Activated B cell treated with CpG ODN at 0.5 μM for 24 hours (primary cell): ENCODE results near the gene VPS16. TPM values are rescaled to one million over a fixed set of nuclear protein-coding genes. Genes with fewer than 3 reads are reported as not detected.
"Not testable (repeated sequence)": the region's sequence is repeated elsewhere in the genome, so short reads cannot be mapped to it uniquely, and the experiment has no call there.

Source experiments
- ATAC-seq: fragments of 200-7000 bp; cut with Tn5 transposase; one replicate; pipeline ENCODE4 v1.10.0; 2021; ENCODE audit warnings: low read depth, mild to moderate bottlenecking, moderate library complexity
- CTCF ChIA-PET: fragments of 350-600 bp; sonication (Branson Sonifier 250); formaldehyde crosslinking; loops from one replicate; lab custom pipeline; 2021; ENCODE audit warnings: antibody characterized with exemption; lab: Charles Lee
- POLR2A ChIA-PET: fragments of 350-600 bp; sonication (Branson Sonifier 250); formaldehyde crosslinking; loops from one replicate; lab custom pipeline; 2021; ENCODE audit warnings: antibody characterized with exemption; lab: Charles Lee
- DNase-seq: peaks from one replicate; pipeline ENCODE4 v3.0.0; 2022
- H3K27ac Mint-ChIP-seq: one replicate; pipeline ENCODE4 v1.8.0; 2020; ENCODE audit warnings: mixed read lengths
- H3K27me3 Mint-ChIP-seq: one replicate; pipeline ENCODE4 v1.8.0; 2021; ENCODE audit warnings: mixed read lengths
- H3K36me3 Mint-ChIP-seq: one replicate; pipeline ENCODE4 v1.8.0; 2021; ENCODE audit warnings: low read depth, mixed read lengths
- H3K4me1 Mint-ChIP-seq: one replicate; pipeline ENCODE4 v1.8.0; 2021; ENCODE audit warnings: mixed read lengths
- H3K4me3 Mint-ChIP-seq: one replicate; pipeline ENCODE4 v1.8.0; 2020; ENCODE audit warnings: mild to moderate bottlenecking, mixed read lengths
- H3K9me3 Mint-ChIP-seq: one replicate; pipeline ENCODE4 v1.8.0; 2020; ENCODE audit warnings: mixed read lengths
- intact Hi-C: fragments of 100-400 bp; cut with micrococcal nuclease; formaldehyde crosslinking; loops from one replicate; pipeline ENCODE4 v1.15.1; 2024
- total RNA-seq: library from RNA; stranded (reverse); gene quantifications from 2 replicates; pipeline ENCODE4 v1.2.3, GENCODE V29; 2022
- TF ChIP-seq, protein P1 (sequence below): fragments of 200-600 bp; IDR thresholded peaks from one replicate; pipeline ENCODE4 v1.8.0; 2022; ENCODE audit warnings: antibody characterized with exemption, mild to moderate bottlenecking

VPS16 gene
- total RNA-seq, 1 donor from 2014 or later = 54.7 TPM

DNA sequence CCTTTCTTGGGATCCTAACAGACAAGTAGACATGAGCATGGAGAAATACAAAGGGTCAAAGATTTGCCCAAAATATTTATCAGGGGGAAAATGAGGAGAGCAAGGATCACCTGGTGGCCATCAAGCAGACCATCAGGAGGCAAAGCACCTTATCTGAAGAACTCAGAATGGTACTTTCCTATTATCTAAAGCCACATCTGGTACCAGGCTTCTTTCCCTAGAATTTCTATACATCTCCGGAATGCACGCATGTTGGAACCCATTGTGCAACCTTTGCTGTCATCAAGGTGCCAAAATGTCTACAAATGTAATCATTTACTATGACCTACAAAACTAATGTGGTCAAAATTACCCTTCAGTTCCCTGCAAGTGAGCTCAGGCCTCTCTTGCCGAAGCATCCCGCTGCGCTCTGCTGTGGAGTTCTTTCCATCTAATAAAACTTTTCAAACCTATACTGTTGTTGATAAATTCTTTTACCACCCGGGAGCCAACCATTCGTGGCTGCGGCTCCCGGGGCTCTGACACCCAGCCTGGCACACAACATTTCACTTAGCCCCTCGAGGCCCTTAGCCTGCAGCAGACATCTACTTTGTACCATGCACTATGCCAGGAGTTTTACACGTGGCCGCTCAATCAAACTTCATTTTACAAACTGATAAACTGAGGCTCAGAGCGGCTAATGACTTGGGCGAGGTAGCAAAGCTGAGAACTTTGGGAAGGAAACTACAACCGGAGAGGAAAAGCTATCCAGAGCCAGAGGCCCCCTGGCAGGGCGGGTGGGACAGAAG lies 36.3 kb upstream of the VPS16 start:
- Mint-ChIP-seq H3K36me3 (no peaks in the 10 kb centered on the region), H3K4me3 (no peak overlapping the region), H3K27me3 (peaks cover 59% of the 10 kb centered on the region), H3K4me1 (peaks cover 21% of the 10 kb centered on the region), H3K9me3 (no peaks in the 10 kb centered on the region), H3K27ac (no peak overlapping the region)
- POLR2A ChIA-PET = no interaction called here
- TF ChIP-seq, protein P1, sequence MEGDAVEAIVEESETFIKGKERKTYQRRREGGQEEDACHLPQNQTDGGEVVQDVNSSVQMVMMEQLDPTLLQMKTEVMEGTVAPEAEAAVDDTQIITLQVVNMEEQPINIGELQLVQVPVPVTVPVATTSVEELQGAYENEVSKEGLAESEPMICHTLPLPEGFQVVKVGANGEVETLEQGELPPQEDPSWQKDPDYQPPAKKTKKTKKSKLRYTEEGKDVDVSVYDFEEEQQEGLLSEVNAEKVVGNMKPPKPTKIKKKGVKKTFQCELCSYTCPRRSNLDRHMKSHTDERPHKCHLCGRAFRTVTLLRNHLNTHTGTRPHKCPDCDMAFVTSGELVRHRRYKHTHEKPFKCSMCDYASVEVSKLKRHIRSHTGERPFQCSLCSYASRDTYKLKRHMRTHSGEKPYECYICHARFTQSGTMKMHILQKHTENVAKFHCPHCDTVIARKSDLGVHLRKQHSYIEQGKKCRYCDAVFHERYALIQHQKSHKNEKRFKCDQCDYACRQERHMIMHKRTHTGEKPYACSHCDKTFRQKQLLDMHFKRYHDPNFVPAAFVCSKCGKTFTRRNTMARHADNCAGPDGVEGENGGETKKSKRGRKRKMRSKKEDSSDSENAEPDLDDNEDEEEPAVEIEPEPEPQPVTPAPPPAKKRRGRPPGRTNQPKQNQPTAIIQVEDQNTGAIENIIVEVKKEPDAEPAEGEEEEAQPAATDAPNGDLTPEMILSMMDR = no peak
- CTCF ChIA-PET = no interaction called here
- ATAC-seq = no peak
- no peak for DNase-seq
- intact Hi-C loops = no loop called here

DNA sequence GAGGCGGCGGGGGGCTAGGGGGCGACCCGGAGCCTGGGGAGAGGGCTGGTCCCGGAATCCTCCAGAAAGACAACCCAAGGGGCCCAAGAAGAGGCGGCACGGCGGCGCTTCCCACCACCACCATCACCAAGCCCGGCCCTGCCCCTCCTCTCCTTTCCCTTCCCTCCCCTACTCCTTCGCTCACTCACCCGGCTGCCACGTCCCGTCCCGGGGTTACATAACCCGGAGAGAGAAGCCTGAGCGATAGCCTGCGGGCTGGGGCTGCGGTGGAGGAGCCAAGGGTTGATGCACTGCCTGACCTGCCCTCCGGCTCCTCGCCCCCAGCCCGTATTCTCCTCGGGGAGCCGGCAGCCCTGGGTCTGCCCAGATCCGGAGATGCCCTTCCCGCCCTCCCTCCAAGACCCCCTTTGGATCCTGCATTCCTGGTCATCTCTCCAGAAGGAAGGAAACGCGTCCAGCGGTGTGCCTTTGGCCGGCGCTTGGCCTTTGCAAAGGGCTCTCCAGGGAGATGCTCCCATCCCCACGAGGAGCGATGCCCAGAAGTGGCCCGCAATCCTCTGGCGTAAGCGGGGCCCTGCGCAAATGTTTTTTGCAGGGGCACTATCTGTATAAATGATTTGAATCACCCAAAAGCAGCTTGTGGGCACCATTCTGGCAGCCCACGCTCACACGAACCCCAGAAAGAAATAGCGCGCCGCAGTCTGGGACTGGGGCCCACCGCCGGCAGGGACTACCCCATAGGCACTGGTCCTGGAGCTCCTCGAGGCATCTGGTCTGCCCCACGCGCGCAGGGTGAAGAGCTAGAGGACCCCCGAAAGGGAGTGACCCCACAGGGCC lies 35.5 kb upstream of the VPS16 start:
- no peak for DNase-seq
- CTCF ChIA-PET = no interaction called here
- POLR2A ChIA-PET = no interaction called here
- Mint-ChIP-seq H3K27ac (no peak overlapping the region), H3K36me3 (no peaks in the 10 kb centered on the region), H3K4me3 (no peak overlapping the region), H3K9me3 (no peaks in the 10 kb centered on the region), H3K27me3 (peaks cover 50% of the 10 kb centered on the region), H3K4me1 (peaks cover 13% of the 10 kb centered on the region)
- TF ChIP-seq, protein P1 = no peak
- intact Hi-C loops = no loop called here
- no peak for ATAC-seq

DNA sequence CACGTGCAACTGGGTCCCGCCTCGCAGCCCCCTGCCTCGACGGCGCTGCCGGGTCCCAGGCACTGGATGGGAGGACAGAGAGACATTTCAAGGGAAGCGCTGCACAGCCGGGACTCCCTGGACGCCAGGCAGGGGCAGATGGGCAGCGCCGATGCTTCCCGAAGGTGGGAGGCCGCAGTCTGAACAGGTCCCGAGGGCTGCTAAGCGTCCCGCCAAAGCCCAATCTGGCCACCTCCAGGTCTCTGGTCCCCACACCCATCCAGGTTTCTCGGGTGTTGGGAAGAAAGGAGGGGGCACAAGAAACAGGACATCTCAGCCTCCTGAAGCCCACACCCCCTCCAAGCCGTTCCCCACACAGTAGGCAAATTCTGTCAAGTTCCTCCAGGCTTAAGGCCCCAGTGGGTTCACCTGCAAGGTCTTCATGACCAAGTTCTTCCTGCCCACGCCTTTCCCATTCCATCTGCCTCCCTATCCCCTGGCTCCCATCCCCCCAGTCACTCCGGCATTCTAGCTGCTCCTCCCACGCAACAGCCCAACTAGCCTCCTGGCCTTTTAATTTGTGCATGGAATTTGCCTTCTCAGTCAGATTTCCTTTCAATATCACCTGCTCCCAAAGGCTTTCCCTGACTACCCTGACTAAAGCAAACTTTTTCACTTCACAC lies 34.7 kb upstream of the VPS16 start:
- ATAC-seq (no peak), DNase-seq (no peak)
- TF ChIP-seq, protein P1 = no peak
- Mint-ChIP-seq H3K4me1 (peaks cover 9% of the 10 kb centered on the region), H3K27me3 (peaks cover 49% of the 10 kb centered on the region), H3K9me3 (no peaks in the 10 kb centered on the region), H3K36me3 (no peaks in the 10 kb centered on the region), H3K4me3 (no peak overlapping the region), H3K27ac (no peak overlapping the region)
- CTCF ChIA-PET = no interaction called here
- POLR2A ChIA-PET = no interaction called here
- intact Hi-C loops = no loop called here

DNA sequence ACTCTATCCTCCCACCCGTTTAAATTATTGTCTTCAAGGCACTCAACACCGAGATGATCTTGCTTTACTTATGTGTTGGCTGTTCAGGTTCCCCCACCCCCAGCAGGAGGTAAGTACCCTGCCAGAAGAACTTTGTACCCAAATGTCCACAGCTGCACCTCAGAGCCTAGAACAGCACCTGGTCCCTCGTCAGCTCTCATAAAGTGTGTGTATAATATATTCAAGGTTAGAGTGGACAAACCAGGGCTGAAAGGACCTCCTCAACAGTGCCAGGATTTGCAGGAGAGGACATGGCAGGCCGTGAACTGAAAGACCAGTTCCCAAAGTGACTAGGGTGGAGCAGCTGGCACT lies 34.2 kb upstream of the VPS16 start:
- ChIA-PET POLR2A (no interaction called here), CTCF (no interaction called here)
- TF ChIP-seq, protein P1 = no peak
- Mint-ChIP-seq H3K4me1 (peaks cover 4% of the 10 kb centered on the region), H3K27me3 (peaks cover 49% of the 10 kb centered on the region), H3K9me3 (no peaks in the 10 kb centered on the region), H3K27ac (no peak overlapping the region), H3K36me3 (no peaks in the 10 kb centered on the region), H3K4me3 (no peak overlapping the region)
- ATAC-seq (no peak), DNase-seq (no peak)
- intact Hi-C loops = no loop called here

DNA sequence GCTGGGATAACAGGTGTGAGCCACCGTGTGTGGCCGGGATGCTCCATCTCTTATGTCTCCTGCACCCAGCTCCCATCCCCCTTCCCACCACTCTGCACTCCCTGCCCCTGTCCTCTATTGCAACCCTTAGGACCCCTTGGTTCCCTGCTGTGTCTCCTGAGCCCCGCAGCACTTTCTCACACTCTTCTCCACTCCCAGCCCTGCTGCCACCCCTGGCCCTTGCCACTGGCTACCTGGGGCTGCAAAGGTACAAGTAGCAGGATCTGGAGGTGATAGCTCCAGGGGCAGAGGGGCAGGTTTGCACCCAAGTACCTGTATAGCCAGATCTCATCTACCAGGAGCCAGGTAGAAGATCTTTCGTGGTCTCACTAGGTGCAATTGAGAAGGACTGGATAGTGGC lies 33.5 kb upstream of the VPS16 start:
- H3K4me3 Mint-ChIP-seq = no peak overlapping the region
- peaks cover 3% of the 10 kb centered on the region for H3K9me3 Mint-ChIP-seq
- no peak for ATAC-seq
- H3K4me1 Mint-ChIP-seq = no peaks in the 10 kb centered on the region
- no peak overlapping the region for H3K27ac Mint-ChIP-seq
- H3K27me3 Mint-ChIP-seq = peaks cover 51% of the 10 kb centered on the region
- DNase-seq = no peak
- TF ChIP-seq, protein P1 = no peak
- ChIA-PET POLR2A (no interaction called here), CTCF (no interaction called here)
- intact Hi-C loops = no loop called here
- H3K36me3 Mint-ChIP-seq = no peaks in the 10 kb centered on the region

DNA sequence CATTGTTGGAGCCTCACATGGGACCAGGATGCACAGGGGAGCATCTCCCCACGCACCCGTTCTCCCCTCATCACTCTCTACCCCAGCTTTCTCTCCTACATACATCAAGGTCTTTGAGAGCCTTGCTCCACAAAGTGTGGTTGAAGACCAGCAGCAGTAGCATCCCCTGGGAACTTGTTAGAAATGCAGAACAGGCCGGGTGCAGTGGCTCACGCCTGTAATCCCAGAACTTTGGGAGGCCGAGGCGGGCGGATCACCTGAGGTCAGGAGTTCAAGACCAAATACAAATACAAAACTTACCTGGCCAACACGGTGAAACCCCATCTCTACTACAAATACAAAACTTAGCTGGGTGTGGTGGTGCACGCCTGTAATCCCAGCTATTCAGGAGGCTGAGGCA lies 32.6 kb upstream of the VPS16 start:
- H3K9me3 Mint-ChIP-seq, ATAC-seq, H3K36me3 Mint-ChIP-seq, H3K4me3 Mint-ChIP-seq, POLR2A ChIA-PET, intact Hi-C loops, H3K27ac Mint-ChIP-seq, H3K4me1 Mint-ChIP-seq, CTCF ChIA-PET, DNase-seq: not testable (repeated sequence)
- peaks cover 53% of the 10 kb centered on the region for H3K27me3 Mint-ChIP-seq
